Measurements from ENCODE around the gene HEXA. TPM values are rescaled to one million over a fixed set of nuclear protein-coding genes. Genes with fewer than 3 reads are reported as not detected.

The HEXA gene
- polyA plus RNA-seq, 1 donor (not counting 4 experiments of a cell fraction or from before 2014, with no cell fraction given) = 53.5 TPM

DNA sequence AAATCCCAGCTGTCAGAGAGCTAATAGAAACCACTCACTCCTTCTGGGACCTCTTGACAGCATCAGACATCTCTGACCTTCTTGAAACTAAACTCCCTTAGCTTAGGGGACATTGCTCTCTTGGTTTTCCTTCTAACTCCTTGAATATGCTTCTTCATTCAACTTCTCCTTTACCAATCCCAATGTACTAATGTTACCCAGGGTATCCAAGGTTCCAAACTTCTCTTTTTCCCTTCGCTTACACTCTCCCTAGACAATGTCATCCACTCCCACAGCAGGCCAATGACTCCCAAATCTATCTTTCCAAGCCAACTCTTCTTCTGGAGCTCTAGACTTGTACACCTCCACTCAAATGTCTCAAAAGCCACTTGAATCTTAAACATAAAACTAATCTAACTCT, 14.6 kb downstream of the HEXA start:
- Histone ChIP-seq H3K27me3 (ENCODE audit: control insufficient read depth, extremely low read depth, insufficient read depth, low read length) (no peaks in the 10 kb centered on the region), H3K4me1 (ENCODE audit: control insufficient read depth, extremely low read depth, insufficient read depth, low read length) (peaks cover 16% of the 10 kb centered on the region), H3K79me2 (ENCODE audit: control insufficient read depth, insufficient read depth, low read length) (peaks cover 2% of the 10 kb centered on the region), H3K36me3 (ENCODE audit: control insufficient read depth in 2 of 2, extremely low read depth in 1 of 2, insufficient read depth in 2 of 2, low read length in 2 of 2) (peaks cover 0 to 3% of the 10 kb centered on the region in 2 experiments), H3K27ac (ENCODE audit: control insufficient read depth, insufficient read depth, low read length) (no peak overlapping the region), H3K4me2 (ENCODE audit: control insufficient read depth, extremely low read depth, insufficient read depth, low read depth, low read length) (no peak overlapping the region), H3K9me1 (ENCODE audit: control insufficient read depth, extremely low read depth, insufficient read depth, low read length) (no peaks in the 10 kb centered on the region), H3K4me3 (ENCODE audit: control insufficient read depth in 2 of 3, extremely low read depth in 1 of 3, insufficient read depth in 2 of 3, low read depth in 1 of 3, low read length in 3 of 3) (no peak overlapping the region), H2AFZ (ENCODE audit: control insufficient read depth, low read length) (no peak overlapping the region), H3K9ac (ENCODE audit: control insufficient read depth, extremely low read depth, insufficient read depth, low read length) (no peak overlapping the region), H4K20me1 (ENCODE audit: control insufficient read depth, extremely low read depth, insufficient read depth, low read length) (no peaks in the 10 kb centered on the region), H3K9me3 (ENCODE audit: control insufficient read depth, low read depth, low read length) (no peaks in the 10 kb centered on the region)
- DNase-seq (ENCODE audit: low read depth, low spot score) (no peak), FAIRE-seq (no peak)
- no peak for TF ChIP-seq EZH2 (IDR thresholded peaks at IDR 0.05; ENCODE audit: low read length)
- TF ChIP-seq CTCF (optimal IDR thresholded peaks at IDR 0.05 in 1 of 3, IDR thresholded peaks at IDR 0.05 in 1 of 3, conservative IDR thresholded peaks at IDR 0.05 in 1 of 3; ENCODE audit: extremely low read depth in 1 of 3, insufficient read depth in 2 of 3, low read length in 3 of 3) = no peak
- dilution Hi-C loops (cut with MboI; ENCODE audit: extremely low pct_ligation_motif_present, low sequenced_read_pairs) = no loop called here

- peak overlapping the region; percentile 66 for H3K27ac ChIP-seq (ENCODE audit: control insufficient read depth, insufficient read depth, low read length)
- H3K9me3 ChIP-seq (ENCODE audit: control insufficient read depth, low read depth, low read length) = no peaks in the 10 kb centered on the region
- peaks cover 2% of the 10 kb centered on the region for H3K79me2 ChIP-seq (ENCODE audit: control insufficient read depth, insufficient read depth, low read length)
- peaks cover 3 to 5% of the 10 kb centered on the region in 2 experiments for H3K36me3 ChIP-seq (ENCODE audit: control insufficient read depth in 2 of 2, extremely low read depth in 1 of 2, insufficient read depth in 2 of 2, low read length in 2 of 2)
- H3K9me1 ChIP-seq (ENCODE audit: control insufficient read depth, extremely low read depth, insufficient read depth, low read length) = no peaks in the 10 kb centered on the region
- peak overlapping the region; percentile 65 for H3K4me2 ChIP-seq (ENCODE audit: control insufficient read depth, extremely low read depth, insufficient read depth, low read depth, low read length)
- peak overlapping the region; percentile 13 for H3K9ac ChIP-seq (ENCODE audit: control insufficient read depth, extremely low read depth, insufficient read depth, low read length)
- FAIRE-seq (peak; percentile 91), DNase-seq (ENCODE audit: low read depth, low spot score) (no peak)
- no peaks in the 10 kb centered on the region for H3K27me3 ChIP-seq (ENCODE audit: control insufficient read depth, extremely low read depth, insufficient read depth, low read length)
- H2AFZ ChIP-seq (ENCODE audit: control insufficient read depth, low read length) = peak overlapping the region; percentile 70
- H3K4me3 ChIP-seq (ENCODE audit: control insufficient read depth in 2 of 3, extremely low read depth in 1 of 3, insufficient read depth in 2 of 3, low read depth in 1 of 3, low read length in 3 of 3) = peak overlapping the region in 1 of 3 experiments; percentile 25
- no peak for TF ChIP-seq EZH2 (IDR thresholded peaks at IDR 0.05; ENCODE audit: low read length)
- no peak for TF ChIP-seq CTCF (optimal IDR thresholded peaks at IDR 0.05 in 1 of 3, IDR thresholded peaks at IDR 0.05 in 1 of 3, conservative IDR thresholded peaks at IDR 0.05 in 1 of 3; ENCODE audit: extremely low read depth in 1 of 3, insufficient read depth in 2 of 3, low read length in 3 of 3)
- no peaks in the 10 kb centered on the region for H4K20me1 ChIP-seq (ENCODE audit: control insufficient read depth, extremely low read depth, insufficient read depth, low read length)
- dilution Hi-C loops (cut with MboI; ENCODE audit: extremely low pct_ligation_motif_present, low sequenced_read_pairs) = no loop called here
- peaks cover 16% of the 10 kb centered on the region for H3K4me1 ChIP-seq (ENCODE audit: control insufficient read depth, extremely low read depth, insufficient read depth, low read length)
These were observed 17.1 kb downstream of the HEXA start for GRCh38 chr15:72358650-72359171.

Data from keratinocyte (primary cell).